Ammon's horn (tissue), 1 donor: Measurements from ENCODE around the gene MYRIP.
"Not testable (repeated sequence)": the region's sequence is repeated elsewhere in the genome, so short reads cannot be mapped to it uniquely, and the experiment has no call there.

Source experiments
- DNase-seq: peaks from one replicate; pipeline ENCODE4 v3.0.0-alpha.2; 2016; ENCODE audit warnings: low spot score

Gene MYRIP

DNA sequence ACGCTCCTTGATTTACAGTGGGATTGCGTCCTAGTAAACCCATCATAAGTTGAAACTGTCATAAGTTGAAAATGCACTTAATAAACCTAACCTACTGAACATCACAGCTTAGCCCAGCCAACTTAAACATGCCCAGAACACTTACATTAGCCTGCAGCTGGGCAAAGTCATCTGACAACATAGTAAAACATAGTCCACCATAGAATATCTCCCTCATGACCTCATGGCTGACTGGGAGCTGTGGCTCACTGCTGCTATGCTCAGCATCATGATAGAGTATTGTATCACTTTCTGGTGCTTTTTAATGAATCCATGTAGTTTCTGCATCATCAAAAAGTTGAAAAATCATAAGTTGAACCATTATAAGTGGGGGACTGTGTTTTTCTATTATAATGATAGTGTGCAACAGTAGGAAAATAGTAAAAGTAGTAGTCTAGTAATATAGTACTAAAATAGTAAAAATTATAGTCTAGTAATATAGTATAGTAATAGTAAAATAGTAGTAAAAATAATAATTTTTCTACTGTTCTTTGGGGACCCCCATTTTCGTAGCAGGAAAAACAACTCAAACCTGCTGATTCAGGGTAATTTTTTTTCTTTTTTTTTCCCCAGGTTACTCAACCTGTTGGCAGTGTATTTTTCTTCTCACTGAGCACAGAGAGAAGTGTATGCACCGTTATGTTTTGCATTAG is 233.5 kb downstream of the MYRIP start:
- no peak for DNase-seq

GRCh38 chr3:40043444-40043755 is 234.0 kb downstream of the MYRIP start:
- DNase-seq, result no peak

- no peak for DNase-seq
Observed at GRCh38 chr3:40044487-40044886, 235.1 kb downstream of the MYRIP start.

DNA sequence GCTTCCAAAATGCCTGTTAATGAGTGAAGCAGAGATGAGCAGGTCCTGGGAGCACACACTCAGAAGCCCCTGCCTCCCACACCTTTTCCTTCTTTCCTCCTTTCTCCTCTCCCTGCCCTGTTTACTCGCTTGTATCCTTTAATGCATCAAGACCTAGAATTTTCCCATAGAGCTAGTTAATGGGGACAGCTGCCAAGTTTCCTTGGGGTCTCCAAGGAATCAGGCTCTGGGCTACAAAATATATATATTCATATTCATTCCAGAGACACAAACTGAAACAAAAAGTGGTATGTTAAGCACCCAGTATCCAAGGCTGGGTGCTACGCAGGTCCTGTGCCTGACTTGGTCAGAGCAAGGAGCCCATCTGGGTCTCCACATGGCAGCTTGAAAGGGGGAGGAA is 235.6 kb downstream of the MYRIP start:
- DNase-seq, result no peak

DNA sequence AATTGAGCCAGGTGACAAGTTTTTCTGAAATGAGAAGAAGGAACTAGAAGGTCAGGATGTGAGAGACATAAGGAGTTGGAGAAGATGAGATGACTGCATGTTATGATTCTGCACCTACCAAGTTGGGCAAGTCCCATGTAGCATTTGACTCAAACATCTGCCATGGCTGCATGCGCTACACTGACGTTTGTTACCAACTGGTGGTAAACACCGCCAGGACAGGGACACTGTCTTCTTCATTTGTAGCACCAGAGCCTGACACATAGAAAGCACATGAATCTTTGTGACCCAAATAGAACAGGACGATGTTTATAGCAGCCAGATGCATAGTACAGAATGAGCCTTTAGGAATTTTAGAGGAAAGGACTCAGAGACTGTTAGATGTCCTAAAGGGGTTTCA is 236.7 kb downstream of the MYRIP start:
- DNase-seq, result no peak

GRCh38 chr3:40047406-40047805 is 238.0 kb downstream of the MYRIP start:
- no peak for DNase-seq

DNA sequence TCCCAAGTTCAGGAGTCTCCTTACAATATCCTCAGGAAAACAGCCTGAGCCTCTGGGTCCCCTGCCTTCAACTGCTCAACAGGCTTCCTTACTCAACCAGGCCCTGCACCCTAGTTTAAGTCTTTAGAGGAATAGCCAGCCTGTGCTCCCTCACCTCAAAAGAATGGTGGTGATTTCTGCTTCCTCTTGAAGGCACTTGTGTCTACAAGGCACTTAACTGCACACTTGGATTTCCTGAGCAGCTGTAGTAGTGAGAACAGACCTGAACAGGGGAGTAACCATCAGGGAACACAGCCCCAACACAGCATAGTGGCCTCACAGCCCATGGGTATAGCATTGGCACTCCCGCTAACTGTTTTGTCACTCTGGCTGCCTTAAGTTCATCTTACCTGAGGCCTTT is 244.3 kb downstream of the MYRIP start:
- DNase-seq, result no peak

GRCh38 chr3:40054568-40055222 is 245.3 kb downstream of the MYRIP start:
- DNase-seq, result no peak

DNA sequence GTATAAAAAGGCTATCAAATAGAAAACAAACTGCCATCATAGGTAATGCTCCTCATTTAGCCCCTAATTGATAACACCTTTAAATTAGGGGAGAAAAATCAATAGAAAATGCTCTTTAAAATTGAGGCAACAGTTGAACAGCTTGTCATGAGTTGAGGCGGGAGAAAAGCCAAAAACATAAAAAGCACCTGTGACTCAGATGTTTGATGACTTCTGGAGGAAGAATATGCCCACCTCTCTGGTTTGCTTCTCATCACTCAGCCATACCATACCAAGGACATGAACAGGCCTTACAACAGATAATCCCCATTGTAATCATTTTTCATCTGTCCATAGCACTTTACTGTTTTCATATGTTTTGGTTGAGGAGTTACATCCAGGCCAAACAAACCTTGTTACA is 246.0 kb downstream of the MYRIP start:
- DNase-seq, result no peak

DNA sequence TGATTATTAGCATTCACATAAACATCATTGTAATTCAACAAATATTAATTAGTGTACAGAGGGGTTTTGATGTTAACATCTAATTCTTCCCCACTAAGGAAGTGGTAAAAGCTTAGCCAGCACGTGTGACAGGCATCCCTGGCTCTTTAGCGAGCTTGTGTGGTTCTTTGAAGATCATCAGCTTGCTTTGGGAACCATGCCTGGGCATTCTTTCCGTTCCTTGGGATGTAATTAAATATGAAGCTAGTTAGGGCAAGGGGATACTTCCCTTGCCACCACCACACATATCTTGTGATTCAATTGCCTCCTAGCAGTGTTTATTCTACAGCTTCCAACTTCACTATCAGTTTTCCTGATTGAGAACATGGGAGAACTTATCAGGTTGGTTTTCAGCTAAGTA is 246.5 kb downstream of the MYRIP start:
- no peak for DNase-seq

- DNase-seq, result peak; percentile 51
Observed at GRCh38 chr3:40057077-40057476, 247.7 kb downstream of the MYRIP start.

DNA sequence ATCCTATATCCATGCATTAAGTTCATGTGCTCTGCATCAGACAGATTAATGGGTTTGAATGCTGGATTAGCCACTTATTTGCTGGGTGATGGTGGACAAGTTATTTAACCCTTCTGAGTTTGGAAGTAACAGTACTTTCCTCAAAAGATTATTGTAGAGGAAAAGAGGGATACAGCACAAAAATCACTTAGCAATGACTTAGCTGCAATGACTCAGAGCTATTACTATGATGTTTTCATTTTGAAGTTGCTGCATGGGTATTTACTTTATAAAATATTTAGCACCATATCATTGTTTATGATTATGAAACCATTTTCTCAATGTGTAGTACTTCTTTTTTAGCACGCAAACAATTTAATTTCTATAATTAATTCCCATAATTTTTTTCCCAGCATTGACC is 248.4 kb downstream of the MYRIP start:
- DNase-seq, result no peak

DNA sequence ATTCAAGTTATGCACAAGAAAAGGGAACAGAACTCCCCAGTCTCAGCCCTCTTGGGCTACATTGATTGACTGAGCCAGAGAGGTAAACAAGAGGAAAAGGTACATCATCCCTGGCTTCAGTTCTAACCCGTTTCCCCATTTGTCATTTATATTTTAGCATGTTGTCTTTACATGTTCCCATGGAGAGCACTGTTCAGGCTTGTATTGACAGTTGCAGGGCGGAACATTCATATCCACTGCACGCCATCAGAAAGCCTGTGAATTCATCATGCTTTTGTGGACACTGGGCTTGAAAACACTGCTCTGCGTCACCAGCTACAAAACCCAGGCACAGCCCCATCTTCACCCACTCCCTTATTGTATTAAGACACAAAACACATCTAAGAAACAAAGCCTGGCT is 259.2 kb downstream of the MYRIP start:
- DNase-seq, result no peak

GRCh38 chr3:40070816-40071215 is 261.4 kb downstream of the MYRIP start:
- no peak for DNase-seq

GRCh38 chr3:40071683-40072238 is 262.4 kb downstream of the MYRIP start:
- DNase-seq, result no peak

DNA sequence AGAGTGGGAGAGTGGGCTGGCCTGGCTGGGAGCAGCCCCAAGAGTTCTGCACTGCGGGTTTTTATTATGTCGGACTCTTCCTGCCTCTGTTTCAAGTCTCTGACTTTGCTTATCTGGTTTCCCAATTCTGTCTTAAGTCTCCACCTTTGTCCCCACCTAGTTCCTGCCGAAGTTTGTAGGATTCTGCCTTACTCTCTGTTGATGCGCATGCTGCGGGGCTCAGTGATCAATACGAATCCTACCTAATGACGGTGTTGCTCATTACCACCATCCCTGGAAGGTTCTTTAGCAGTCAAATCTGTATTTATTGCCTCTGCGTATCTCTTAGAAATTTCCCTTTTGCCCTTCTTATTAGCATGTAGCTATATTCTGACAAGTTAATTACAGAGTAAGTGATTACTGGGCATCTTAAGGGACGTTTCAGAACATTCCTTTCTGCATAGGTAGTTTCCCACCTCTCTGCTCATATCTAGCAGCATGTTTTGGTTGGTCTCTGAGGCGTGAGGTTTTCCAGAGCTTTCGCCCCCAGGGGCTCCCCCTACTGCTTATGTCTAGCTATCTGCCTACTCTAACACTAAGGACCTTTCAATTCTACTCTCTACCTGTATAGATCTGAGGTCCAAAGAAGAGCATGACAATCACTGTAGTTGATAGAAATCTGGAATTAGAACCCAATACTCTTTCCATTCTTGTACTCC is 264.1 kb downstream of the MYRIP start:
- no peak for DNase-seq

GRCh38 chr3:40077139-40077538 is 267.7 kb downstream of the MYRIP start:
- not testable (repeated sequence) for DNase-seq

- DNase-seq, result not testable (repeated sequence)
Observed at GRCh38 chr3:40077828-40078492, 268.6 kb downstream of the MYRIP start.

GRCh38 chr3:40078590-40078989 is 269.2 kb downstream of the MYRIP start:
- no peak for DNase-seq

GRCh38 chr3:40079203-40079846 is 269.9 kb downstream of the MYRIP start:
- no peak for DNase-seq

- DNase-seq, result no peak
Observed at GRCh38 chr3:40079847-40080240, 270.4 kb downstream of the MYRIP start.

- no peak for DNase-seq
Observed at GRCh38 chr3:40083066-40083465, 273.7 kb downstream of the MYRIP start.
